Activated CD4-positive, alpha-beta T cell treated with anti-CD3 and anti-CD28 coated beads, Interleukin-2, Interleukin-6, amounts not matched to agents 100 ng/mL and 50 ng/mL, durations not matched to agents 16 hours and 8 hours (primary cell): ENCODE results near the gene NOX4.
"Not testable (repeated sequence)": the region's sequence is repeated elsewhere in the genome, so short reads cannot be mapped to it uniquely, and the experiment has no call there.

Source experiments
- DNase-seq: peaks from one replicate; pipeline ENCODE4 v3.0.0-alpha.2; 2020

Gene NOX4

DNA sequence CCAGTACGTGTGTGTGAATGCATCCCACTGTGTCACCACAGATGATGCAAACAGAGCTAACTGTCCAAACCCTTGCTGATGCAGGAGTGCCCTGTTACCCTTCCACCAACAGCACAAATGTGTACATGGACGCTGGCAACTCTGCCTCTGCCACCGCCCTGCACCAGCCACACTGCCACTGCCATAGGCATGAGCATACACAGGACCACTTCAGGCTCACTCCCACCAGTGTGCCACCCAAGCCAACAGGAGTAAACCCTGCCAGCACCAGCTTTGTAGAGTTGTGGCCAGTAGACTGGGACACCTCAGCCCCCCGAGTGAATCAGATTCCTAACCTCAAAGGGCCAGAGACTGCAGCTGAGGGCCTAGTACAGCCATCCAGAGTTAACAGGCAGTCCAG lies 34.0 kb downstream of the NOX4 start:
- no peak for DNase-seq

DNA sequence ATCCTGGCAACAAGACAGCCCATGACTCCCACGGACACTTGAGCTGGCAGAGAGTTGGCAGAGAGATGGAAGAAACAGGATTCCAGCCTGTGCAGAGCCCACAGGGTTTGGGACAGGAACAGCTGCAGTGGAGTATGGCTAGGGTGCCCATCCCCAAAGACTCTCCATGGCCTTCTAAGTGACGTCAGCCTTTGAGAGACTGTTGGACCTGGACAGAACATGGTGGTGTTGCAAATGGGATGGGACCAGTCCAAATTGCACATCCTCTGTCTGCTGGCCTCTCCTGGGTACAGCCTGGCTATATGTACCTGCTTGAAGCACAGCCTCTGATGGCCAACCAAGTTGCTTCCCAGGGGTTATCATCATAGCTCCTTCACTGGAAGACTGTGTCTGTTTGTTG lies 34.5 kb downstream of the NOX4 start:
- no peak for DNase-seq

DNA sequence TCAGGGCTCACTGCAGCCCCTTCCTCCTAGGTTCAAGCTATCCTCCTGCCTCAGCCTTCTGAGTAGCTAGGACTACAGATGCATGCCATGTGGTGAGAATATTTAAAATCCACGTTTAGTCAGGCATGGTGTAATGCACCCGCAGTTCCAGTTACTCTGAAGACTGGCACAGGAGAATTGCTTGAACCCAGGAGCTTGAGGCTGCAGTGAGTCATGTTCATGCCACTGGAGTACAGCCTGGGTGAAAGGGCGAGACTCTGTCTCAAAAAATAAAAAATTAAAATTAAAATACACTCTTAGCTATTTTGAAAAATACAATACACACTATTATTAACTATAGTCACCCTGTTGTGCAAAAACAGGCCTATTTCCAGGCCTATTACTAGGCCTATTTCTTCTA lies 38.4 kb downstream of the NOX4 start:
- no peak for DNase-seq

DNA sequence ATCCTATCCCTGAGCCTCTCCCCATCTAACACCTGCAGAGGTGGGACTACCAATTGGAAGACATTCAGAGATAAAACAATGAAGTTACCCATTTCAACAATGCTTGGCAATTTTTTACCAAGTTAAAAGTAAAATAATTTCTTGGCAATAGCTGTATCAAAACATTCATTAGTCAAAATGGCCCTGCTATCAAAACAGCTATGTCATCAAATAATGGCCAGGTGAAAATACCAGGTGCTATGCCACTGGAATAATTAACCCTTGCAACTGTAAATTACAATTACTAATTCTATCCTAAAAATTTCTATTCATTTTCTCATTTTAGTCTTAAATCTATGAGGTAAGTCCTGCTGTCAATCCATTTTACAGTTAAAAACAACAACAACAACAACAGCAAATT lies 43.3 kb downstream of the NOX4 start:
- DNase-seq, result no peak

DNA sequence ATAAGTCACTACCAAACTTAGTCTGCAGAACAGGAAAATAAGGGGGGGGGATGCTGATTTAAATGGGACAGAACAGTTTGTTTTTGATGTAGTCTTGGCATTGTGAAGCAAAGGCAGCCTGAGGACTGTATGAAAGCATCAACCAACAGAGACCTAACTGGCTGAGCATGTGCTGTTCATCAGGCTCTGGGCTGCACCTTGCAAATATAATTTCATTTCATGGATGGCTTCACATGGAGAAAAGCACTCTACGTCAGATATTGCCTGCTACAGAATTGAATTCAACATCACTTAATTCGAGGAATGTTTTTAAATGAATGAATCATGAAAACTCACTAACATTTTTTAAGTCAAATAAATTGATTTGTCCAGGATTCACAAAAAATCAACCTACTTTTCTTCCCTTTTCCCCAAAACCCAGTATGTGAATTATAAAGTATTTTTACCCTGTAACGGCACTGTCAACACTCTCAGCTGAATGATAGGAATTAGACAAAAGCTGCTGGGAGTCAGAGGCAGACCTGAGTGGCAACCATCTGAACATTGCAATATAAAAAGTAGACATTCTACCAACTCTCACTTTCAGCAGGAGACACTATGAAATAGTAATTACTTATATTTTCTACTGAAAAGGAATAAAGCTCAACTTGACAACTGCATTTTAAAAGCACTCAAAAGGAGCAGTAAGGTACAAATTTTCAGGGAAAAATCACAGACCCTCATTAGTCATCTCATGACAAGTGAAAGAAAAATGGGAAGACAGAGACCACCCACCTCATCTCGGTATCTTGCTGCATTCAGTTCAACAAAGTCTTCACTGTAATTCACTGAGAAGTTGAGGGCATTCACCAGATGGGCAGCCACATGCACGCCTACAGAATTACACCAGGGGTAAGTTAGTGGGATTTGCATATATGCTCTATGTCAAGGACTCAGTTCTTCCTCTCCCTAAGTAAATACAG lies 47.5 kb downstream of the NOX4 start:
- no peak for DNase-seq

DNA sequence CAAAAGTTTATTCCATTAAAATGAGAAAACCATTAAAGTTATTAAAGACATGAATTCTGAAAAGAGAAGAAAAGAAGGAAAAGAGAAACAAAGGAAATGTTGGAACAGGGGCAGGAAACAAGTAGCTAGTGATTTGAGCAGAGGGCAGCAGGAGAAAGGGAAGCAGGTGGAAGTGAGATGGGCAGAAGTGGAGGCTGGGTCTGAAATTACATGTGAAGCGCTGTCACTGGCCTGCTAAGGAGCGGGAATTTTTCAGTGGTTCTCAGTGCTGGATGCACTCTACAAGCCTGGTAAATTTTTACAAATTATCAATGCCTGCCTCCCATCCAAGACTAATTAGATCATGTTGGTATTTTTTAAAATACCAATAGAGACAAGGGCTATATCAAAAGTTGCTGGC lies 48.4 kb downstream of the NOX4 start:
- no peak for DNase-seq

DNA sequence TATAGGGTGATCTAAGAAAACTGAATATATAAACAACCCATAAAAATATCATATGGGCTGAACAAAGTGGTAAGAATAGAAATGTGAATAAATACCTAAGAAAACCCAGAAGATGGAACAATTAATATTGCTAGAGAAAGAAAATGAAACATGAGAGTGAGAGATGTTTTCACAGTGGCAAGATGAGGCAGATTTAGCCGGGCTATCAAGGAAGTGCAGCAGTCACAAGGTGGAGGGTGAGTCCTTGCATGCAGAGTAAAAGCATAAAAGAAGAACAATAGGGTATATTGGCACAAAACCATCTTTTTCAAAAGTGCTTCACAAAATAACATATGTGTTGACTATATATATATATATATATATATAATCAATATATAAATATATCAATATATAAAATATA lies 49.6 kb downstream of the NOX4 start:
- no peak for DNase-seq

DNA sequence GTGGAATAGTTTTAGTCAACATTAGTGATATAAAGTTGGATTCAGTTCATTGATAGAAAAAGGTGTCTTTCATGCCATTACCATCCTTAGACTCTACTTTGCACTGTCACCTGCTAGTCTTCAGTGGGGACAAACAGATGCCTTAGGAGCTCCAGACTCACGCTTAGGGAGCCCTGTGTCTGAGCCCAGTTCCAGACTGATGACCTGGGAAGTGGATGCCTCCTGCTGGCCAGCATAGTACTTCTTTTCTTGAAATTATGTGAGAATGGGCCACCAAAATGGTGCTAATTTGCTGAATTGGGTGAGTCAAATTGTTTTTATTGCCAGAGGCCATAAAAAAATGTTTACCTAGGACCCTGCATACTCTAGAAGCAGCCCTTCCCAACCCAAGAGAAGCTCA lies 53.9 kb downstream of the NOX4 start:
- no peak for DNase-seq

DNA sequence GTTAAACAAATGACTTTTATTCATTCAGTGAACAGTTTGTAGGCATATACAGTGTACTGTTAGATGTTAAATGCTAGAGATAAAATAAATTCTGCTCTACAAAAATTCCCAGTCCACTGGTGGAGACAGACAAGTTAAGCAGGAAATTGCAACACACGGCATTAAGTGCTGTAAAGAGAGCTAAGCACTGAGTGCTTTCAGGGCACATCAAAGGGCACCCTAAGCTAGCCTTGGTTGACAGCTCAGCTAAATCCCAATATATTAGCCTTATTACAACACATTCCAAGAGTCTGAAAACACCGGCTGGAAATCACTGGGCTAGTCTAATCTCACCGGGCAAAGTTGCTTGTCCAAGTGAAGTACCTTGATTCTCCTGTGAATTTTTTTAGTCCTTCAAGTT lies 55.1 kb downstream of the NOX4 start:
- no peak for DNase-seq

DNA sequence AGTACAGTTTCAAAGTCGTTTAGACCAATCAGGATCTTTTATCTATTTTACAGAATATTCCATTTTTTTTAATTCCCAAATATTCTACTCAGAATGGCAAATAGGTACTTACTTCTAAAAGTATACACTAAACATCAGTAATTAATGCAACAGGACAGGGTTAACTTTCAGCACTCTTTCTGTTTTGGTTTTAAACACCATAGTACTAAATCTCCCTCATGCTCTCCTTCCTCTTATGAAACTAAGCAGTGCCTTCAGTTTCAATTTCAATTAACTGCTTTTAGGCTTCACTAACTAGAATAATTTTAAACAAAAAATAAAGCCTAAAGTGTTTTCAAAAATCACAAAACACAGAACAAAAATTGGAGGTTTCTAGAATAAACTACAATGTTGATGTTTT lies 57.9 kb downstream of the NOX4 start:
- DNase-seq, result no peak

DNA sequence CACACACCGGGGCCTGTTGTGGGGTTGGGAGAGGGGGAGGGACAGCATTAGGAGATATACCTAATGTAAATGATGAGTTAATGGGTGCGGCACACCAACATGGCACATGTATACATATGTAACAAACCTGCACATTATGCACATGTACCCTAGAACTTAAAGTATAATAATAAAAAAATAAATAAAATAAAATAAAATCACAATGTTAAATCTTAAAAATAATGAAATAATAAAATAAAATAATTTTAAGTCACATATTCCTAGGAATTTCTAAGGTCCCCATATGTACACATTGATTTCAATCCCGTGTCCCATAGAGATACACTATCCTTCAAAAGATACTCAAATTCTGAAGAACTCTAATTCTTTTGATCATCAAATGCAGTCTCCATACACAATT lies 59.0 kb downstream of the NOX4 start:
- DNase-seq, result not testable (repeated sequence)

DNA sequence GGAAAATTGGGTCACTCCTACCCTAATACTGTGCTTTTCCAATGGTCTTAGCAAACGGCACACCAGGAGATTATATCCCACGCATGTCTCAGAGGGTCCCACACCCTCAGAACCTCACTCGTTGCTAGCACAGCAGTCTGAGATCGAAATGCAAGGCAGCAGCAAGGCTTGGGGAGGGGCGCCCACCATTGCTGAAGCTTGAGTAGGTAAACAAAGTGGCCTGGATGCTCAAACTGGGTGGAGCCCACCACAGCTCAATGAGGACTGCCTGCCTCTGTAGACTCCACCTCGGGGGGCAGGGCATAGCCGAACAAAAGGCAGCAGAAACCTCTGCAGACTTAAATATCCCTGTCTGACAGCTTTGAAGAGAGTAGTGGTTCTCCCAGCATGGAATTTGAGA lies 64.7 kb downstream of the NOX4 start:
- DNase-seq, result not testable (repeated sequence)

DNA sequence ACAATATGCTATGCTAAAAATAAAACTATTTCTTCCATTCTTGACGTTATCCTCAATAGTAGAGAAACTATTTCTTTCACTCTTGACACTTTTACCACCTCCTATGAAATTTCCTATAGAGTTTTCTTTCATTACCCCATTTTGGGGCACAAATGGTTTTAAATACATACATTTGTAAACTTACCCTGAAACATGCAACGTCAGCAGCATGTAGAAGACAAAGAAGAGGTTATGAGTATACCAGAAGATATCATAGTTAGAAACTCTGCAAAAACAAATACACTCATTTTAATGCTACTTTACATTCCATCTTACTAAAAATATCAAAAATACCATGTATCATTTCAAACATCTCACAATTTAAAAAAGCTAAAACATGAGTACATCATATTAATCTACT lies 69.5 kb downstream of the NOX4 start:
- DNase-seq, result no peak

DNA sequence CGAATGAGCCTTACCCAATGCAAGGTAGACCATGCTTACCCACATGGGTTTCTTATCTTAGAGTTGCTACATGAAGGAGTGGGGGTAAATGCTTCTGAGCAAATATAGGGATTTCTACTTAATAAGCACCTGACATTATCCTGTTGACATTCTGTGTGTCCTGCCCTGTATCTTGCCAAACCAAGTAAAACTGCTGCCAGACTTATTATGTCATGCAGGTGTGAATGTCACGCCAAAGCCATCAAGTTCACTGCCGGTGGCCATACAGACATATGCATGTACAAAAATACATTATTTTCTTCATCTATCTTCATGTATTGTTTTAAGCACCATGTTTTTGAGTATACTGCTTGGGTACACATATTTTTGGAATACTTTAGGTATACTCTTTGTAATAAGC lies 70.2 kb downstream of the NOX4 start:
- no peak for DNase-seq

DNA sequence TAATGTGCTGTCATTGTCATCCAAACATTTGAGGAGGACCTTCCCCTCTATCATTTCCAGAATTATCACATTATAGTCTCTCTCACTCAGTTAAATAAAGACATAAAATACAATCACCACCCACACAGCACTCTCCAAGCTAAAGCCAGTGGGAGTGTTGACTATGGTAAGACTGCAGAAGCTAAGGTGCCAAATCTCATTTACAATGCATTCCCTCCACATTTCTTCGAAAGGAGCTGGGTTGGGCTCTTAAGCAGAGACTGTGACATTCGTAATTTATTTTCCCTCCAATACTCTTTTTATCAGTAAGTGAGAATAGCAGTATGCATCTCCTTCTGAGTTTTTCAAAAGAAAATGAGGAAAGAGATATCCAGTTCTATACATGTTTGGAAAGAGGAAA lies 74.2 kb downstream of the NOX4 start:
- DNase-seq, result no peak

DNA sequence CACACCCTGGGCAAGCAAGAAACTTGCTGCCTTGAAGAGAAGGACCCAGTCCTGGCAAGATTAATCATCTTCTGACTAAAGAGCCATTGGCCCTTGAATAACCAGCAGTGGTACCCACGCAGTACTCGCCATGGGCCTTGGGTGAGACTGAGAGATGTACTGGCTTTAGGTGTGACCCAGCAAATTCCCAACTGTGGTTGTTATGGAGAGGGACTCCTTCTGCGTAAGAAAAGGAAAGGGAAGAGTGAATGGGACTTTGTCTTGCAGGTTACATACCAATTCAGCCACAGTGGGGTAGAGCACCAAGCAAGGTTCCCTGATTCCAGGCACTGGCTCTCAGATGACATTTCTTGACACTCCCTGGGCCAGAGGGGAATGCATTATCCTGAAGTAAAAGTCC lies 80.1 kb downstream of the NOX4 start:
- DNase-seq, result not testable (repeated sequence)

DNA sequence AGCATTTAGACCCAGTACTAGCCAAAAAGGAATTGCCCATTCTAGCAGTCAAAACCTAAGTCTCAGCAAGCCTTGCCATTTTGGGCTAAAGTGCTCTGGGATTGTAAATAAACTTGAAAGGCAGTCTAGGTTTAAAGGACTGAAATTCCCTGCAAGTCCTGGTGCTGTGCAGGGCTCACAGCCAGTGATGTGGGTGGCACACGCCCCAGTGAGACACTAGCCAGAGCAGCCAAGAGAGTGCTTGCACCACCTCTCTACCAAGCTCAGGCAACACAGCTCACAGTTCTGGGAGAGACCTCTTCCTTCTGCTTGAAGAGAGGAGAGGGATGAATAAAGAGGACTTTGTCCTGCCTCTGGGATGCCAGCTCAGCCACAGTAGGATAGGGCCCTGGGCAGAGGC lies 80.5 kb downstream of the NOX4 start:
- DNase-seq, result not testable (repeated sequence)

DNA sequence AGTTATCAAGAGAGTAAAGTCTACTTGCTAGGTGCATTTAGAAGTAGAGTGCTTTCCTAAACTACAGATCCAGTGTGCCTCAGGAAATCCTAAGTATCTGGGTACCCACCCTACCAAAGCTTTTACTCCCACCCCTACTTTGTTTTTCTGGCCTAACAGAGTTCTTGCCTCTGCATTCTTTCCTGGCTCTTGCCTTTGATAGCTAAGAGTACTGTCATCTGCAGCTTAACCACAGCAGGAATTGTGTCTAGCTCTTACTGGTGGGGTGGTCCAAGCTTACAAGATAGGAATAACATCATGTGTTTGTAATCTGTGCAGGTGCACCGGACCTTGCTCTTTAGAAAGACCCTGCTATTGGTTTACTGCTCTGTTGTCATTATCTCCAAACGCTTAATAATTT lies 82.7 kb downstream of the NOX4 start:
- DNase-seq, result not testable (repeated sequence)

DNA sequence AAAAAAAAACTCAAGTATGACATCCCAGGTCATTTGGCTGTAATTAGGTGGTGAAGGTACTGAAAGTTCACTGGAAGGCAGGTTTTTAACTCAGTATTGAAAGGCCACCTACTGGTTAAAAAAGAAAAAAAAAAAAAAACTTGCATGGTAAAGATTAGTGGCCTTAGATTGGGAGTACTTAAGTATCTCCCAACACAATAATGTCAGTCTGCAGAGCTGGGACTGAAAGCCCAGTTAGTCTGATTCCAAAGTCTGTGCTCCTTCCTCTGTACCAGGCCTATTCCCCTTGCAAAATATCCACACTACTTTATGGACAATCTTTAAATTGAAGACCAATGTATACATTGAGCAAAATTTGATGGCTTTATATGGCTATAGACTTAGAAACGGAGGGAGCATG lies 85.5 kb downstream of the NOX4 start:
- no peak for DNase-seq

DNA sequence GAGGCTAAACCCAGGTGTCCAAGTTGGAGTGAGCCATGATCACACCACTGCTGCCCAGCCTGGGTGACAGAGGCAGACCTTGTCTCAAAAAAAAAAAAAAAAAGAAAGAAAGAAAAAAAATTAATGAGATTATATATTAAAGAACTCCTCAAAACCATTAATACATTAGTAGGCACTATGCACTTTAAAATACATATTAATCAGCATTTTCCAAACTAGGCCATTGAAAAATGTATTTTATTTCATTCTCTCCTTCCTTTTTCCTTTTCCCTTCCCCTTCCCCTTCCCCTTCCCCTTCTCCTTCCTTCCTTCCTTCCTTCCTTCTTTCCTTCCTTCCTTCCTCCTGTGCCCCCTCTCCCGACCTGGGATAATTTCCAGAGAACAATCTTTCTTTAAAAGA lies 99.5 kb downstream of the NOX4 start:
- DNase-seq, result not testable (repeated sequence)

DNA sequence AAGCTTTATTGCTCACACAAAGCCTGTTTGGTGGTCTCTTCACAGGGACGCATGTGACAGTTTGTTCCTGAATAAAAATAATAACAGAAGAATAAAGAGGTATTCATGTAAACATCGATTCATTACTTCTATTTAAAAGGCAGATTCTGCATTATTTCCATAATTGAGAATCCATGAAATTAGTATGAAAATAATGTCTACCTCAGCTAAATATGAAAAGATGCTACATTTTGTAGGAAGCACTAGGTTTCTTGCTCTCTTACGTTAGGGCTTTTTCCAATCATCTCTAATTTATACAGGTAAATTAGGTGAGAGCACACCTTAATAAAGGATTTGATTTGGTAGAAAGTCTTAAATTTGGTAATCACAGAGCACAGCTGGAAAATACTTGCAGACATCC lies 103.7 kb downstream of the NOX4 start:
- DNase-seq, result not testable (repeated sequence)

DNA sequence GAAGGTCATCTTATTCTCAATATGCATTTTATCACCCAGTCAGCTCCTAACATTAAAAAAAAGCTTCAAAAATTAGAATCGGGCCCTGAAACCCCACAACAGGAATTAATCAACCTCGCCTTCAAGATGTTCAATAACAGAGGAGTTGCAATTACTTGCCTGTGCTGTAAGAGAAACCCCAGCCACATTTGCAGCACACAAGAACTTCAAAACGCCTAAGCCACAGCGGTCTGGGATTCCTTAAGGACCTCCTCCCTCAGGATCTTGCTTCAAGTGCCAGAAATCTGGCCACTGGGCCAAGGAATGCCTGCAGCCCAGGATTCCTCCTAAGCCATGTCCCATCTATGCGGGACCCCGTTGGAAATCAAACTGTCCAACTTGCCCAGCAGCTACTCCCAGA lies 108.2 kb downstream of the NOX4 start:
- not testable (repeated sequence) for DNase-seq

DNA sequence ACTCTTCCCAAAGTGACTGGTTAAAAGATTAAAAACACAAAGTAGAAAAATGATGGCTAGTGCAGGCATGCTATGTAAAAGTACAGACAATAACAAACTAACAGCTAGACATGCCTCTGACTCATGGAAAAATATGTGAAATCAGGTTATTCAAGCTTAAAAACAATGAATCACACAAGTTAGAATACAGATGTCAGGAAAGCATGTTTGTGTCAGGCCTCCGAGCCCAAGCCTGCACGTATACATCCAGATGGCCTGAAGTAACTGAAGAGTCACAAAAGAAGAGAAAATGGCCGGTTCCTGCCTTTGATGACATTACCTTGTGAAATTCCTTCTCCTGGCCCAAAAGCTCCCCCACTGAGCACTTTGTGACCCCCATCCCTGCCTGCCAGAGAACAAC lies 110.1 kb downstream of the NOX4 start:
- DNase-seq, result no peak

DNA sequence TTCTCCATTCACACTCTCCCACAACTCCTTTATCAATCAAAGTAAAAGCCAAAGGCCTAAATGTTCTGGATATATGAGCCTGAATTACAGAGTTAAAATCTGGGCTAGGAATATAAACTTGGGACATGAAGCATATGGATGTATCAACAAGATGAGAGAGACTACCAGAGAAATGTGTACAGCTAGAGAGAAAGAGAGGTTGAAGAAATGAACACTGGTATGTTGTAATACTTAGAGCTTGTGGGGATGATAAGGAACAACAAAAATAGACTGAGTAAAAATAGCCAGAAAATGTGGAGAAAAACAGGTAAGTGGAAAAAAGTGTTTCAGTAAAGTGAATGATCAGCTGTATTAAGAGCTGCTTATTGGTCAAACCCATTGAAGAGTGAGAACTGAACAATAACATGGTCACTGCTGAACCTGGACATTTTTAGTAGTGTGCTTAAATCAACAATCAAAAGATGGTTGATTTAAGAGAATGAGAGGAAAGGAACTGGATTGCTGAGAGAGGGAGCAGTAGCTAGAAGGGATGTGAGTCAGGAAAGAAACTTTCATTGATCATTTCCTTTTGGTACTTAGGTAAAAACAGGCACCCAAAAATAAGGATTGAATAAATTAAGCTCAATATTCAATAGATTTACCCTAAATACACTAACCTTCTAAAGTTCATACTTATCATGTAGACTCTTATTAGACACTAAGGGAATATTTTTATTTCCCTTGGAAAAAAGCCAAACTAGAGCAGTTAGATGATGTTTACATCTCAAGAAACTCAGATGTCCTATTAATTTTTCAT lies 111.0 kb downstream of the NOX4 start:
- DNase-seq, result not testable (repeated sequence)
